Cardiac fibroblast (primary cell): Measurements from ENCODE around the gene ADRB2.

ENCODE experiments used
- DNase-seq, 2 donors: peaks; one replicate each; pipeline versions ENCODE4 v3.0.0 to v3.0.0-alpha.2; 2010; ENCODE audit warnings: low read depth in 2 of 2
- H3K4me3 ChIP-seq, 2 donors: replicated peaks in 1 of 2; 1 replicate in 1 of 2; 2 replicates in 1 of 2; pipeline ENCODE4 v1.5.1; 2011; ENCODE audit warnings: low read depth in 2 of 2, low read length in 2 of 2, mild to moderate bottlenecking in 2 of 2, moderate library complexity in 1 of 2
- CTCF ChIP-seq: IDR thresholded peaks from one replicate; pipeline ENCODE4 v1.5.1; 2011; ENCODE audit warnings: low read depth, mild to moderate bottlenecking, low read length, inconsistent platforms

The ADRB2 gene

GRCh38 chr5:148826053-148826738 lies at the start of gene ADRB2:
Gene ADRB2, plus strand, starts transcription at chr5:148826611. Its CDS starts 221 bp downstream, at chr5:148826832.
- peak within 1 kb of the TSS; percentile 68 to 69 for H3K4me3 ChIP-seq
- peak; percentile 81 to 87 for DNase-seq
- no peak for TF ChIP-seq CTCF

- TF ChIP-seq CTCF = no peak
- DNase-seq = peak; percentile 34 to 77
- no peak overlapping the region for H3K4me3 ChIP-seq
Measured at GRCh38 chr5:148776780-148777179, 49.6 kb upstream of the ADRB2 start.

- no peak overlapping the region for H3K4me3 ChIP-seq
- no peak for DNase-seq
Measured at GRCh38 chr5:148778882-148779281, 47.5 kb upstream of the ADRB2 start.

GRCh38 chr5:148780711-148781110 lies 45.7 kb upstream of the ADRB2 start:
- DNase-seq = no peak
- H3K4me3 ChIP-seq = no peak overlapping the region
- TF ChIP-seq CTCF = no peak

More at GRCh38 chr5:148778882-148779281, 47.5 kb upstream of the ADRB2 start:
- TF ChIP-seq CTCF = no peak

- DNase-seq = no peak
- no peak for TF ChIP-seq CTCF
Measured at GRCh38 chr5:148781766-148782165, 44.6 kb upstream of the ADRB2 start.

GRCh38 chr5:148785223-148785622 lies 41.2 kb upstream of the ADRB2 start:
- H3K4me3 ChIP-seq = no peak overlapping the region
- TF ChIP-seq CTCF = no peak
- no peak for DNase-seq

More at GRCh38 chr5:148781766-148782165, 44.6 kb upstream of the ADRB2 start:
- no peak overlapping the region for H3K4me3 ChIP-seq

- H3K4me3 ChIP-seq = no peak overlapping the region
- peak in 1 of 2 donors; percentile 56 for DNase-seq
- no peak for TF ChIP-seq CTCF
Measured at GRCh38 chr5:148786456-148786855, 40.0 kb upstream of the ADRB2 start.
